Nucleus accumbens (tissue), 56 donors: ENCODE results near the gene GABRG3.
A peak's percentile ranks its signal among the peaks of the same experiment; 100 is the strongest.

Source experiments
- DNase-seq, 56 donors: peaks; one replicate each; lab custom pipeline; 2025; lab: John Stamatoyannopoulos, UW

The GABRG3 gene

DNA sequence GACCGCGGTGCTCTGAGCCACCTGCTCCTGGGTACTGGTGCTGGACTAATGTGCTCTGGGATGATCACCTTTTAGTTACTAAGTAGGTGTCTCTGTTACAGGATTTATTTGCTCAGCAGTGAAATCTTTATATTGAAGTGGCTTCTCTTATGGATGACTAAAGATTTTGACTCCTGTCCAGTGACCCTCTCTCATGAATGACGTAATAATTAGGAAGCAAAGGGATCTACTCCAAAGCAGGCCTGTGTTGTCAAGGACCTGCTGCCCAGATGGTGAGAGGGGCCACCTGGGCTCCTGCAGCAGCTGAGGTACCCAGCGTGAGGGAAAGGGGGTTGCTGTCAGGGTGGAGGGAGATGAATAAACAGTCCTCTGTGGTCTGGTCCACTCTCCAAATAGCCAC lies 263.6 kb downstream of the GABRG3 start:
- DNase-seq: no peak

- DNase-seq: no peak
Measured at GRCh38 chr15:27235161-27235560, 264.2 kb downstream of the GABRG3 start.

- DNase-seq: no peak
Measured at GRCh38 chr15:27235681-27236080, 264.7 kb downstream of the GABRG3 start.

GRCh38 chr15:27237319-27237939 lies 266.4 kb downstream of the GABRG3 start:
- DNase-seq: no peak

- DNase-seq: no peak
Measured at GRCh38 chr15:27238209-27238608, 267.2 kb downstream of the GABRG3 start.

DNA sequence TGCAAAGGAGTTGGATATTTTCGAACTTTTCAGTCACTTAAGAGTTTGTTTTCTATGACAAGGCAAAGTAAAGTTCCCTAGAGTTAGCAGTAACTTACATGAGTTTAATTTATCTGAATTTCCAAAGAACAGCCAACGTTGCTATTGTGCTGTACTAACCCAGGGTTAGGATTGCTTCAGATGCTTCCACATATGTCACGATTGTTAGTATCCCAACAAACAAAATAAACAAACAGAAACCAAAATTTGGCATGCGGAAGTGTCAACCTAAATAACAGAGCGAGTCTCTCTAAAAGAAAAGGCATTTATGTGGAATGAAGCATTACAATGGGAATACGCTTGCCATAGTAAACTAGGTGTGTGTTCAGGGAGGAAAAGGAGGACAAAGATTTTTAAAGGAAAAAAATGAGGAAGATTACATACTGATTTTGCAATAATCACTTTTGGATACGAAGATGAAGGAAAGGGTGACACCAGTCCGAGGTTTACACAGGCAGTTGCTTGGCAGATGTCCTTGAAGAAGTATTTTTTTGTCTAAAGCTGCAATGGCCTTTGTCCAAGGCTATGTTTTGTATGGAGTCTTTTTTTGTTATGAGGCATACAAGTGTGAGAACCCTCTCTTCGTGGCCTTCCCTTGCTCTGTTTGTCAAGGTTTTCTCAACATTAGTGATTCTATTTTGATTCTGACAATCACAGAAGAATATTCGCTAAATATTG lies 267.9 kb downstream of the GABRG3 start:
- DNase-seq: no peak

DNA sequence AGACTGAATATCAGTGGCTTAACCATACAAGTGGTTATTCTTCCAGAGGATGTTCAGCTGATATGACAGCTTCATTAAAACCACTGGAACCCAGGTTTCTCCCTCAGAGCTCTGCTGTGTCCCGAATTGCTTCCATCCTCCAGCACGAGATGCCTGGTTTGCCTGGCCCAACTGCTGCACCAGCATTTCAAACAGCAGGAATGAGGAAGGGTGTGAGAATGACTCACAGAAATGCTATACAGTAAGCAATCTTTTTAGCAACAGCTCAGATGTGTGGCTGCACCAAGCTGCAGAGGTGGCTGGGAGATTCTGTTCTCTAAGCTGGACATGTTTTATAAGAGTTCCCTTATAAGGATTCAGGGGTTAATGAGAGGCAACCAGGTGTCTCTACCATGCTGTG lies 271.0 kb downstream of the GABRG3 start:
- DNase-seq: no peak

DNA sequence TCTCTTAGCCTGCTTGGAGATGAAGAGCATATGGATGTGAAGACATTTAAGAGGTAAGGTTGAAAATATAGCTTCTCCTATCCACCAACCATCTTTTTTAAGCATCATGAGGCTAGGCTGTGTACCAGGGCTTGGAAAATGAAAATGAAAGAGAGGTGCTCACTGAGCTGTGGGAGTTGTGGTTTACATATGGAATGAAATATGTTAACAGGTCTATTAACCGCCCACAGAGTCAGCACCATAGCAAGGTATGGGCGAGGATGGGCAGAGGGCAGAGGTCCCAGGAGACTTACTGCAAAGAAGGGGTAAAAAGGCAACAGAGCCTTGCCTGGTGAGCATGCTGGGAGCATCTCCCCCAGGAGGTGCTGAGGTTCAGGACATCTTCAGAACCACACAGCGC lies 273.1 kb downstream of the GABRG3 start:
- no peak for DNase-seq

GRCh38 chr15:27248251-27248650 lies 277.3 kb downstream of the GABRG3 start:
- DNase-seq: no peak

- DNase-seq: no peak
Measured at GRCh38 chr15:27249046-27249759, 278.2 kb downstream of the GABRG3 start.

- peak in 4 of 56 donors; percentile 9 to 26 (median 18) for DNase-seq
Measured at GRCh38 chr15:27249760-27250109, 278.8 kb downstream of the GABRG3 start.

DNA sequence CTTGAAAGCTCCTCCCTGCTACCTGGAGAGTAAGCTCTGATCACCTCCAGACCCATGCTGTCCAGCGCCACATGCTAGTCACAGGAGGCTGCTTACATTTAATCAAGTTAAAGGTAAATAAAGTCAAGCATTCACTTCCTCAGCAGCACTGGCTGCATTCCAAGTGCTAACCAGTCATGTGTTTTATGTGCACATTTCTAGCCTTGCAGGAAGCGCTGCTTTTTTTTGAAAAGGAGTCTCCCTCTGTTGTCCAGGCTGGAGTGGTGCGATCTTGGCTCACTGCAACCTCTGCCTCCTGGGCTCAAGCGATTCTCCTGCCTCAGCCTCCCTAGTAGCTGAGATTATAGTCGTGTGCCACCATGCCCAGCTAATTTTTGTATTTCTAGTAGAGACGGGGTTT lies 279.2 kb downstream of the GABRG3 start:
- no peak for DNase-seq

- DNase-seq: no peak
Measured at GRCh38 chr15:27254055-27254454, 283.1 kb downstream of the GABRG3 start.

- DNase-seq: no peak
Measured at GRCh38 chr15:27254801-27255200, 283.8 kb downstream of the GABRG3 start.

- no peak for DNase-seq
Measured at GRCh38 chr15:27256446-27256845, 285.5 kb downstream of the GABRG3 start.

DNA sequence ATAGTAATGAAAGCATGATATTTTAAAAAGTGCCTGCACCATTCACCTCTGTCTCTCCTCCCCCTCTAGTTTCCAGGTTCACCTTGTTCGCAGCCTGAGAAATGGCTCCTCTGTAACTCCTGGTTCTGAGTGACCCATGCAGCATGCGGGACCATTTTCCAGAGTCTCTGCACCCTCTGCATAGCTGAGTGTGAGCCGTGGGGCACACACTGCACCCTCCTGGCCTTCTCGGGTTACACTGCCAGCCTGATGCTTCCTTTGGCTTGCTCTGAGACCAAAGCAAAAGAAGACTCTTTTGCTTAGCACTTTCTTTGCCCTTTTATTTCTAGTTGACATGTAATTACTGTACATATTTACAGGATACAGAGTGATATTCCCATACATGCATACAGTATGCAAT lies 287.3 kb downstream of the GABRG3 start:
- no peak for DNase-seq

DNA sequence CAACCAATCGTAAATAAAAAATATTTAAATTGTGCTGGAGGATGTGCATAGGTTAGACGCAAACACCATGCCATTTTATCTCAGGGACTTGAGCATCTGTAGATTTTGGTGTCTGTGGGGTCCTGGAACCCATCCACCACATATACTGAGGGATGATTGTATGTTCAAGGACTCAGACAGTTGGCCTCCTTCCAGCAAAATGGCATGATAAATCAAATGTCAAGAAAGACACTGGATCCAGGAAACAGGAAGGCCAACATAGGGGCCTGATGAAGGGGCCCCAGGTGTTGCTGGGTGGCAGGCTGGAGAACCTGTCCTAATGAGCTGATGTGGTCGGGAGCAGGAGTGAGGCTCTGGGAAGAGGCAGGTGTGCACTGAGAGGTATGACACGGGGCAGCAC lies 289.5 kb downstream of the GABRG3 start:
- no peak for DNase-seq

- DNase-seq: no peak
Measured at GRCh38 chr15:27268923-27269322, 297.9 kb downstream of the GABRG3 start.

GRCh38 chr15:27271258-27271657 lies 300.3 kb downstream of the GABRG3 start:
- no peak for DNase-seq

GRCh38 chr15:27272427-27272826 lies 301.4 kb downstream of the GABRG3 start:
- peak in 8 of 56 donors; percentile 3 to 57 (median 28) for DNase-seq

GRCh38 chr15:27273506-27273905 lies 302.5 kb downstream of the GABRG3 start:
- DNase-seq: no peak

- no peak for DNase-seq
Measured at GRCh38 chr15:27278761-27279160, 307.8 kb downstream of the GABRG3 start.
